Effector memory CD4-positive, alpha-beta T cell (primary cell): Measurements from ENCODE around the gene MED27.

Experiments
- DNase-seq, 3 donors: peaks; one replicate each; pipeline ENCODE4 v3.0.0-alpha.2; 2020
- H3K27ac ChIP-seq: 2 replicates; pipeline ENCODE4 v1.7.0; 2013; ENCODE audit warnings: mild to moderate bottlenecking, low read length, moderate library complexity; ENCODE audit not compliant: insufficient read depth, poor library complexity, severe bottlenecking
- H3K27me3 ChIP-seq: replicated peaks from 2 replicates; pipeline ENCODE4 v1.7.0; 2013; ENCODE audit warnings: mild to moderate bottlenecking, low read length; ENCODE audit not compliant: insufficient read depth, control insufficient read depth, poor library complexity, severe bottlenecking
- H3K36me3 ChIP-seq: 2 replicates; pipeline ENCODE4 v1.7.0; 2013; ENCODE audit warnings: mild to moderate bottlenecking, low read length, moderate library complexity; ENCODE audit not compliant: control insufficient read depth, insufficient read depth
- H3K4me1 ChIP-seq: 2 replicates; pipeline ENCODE4 v1.7.0; 2013; ENCODE audit warnings: low read length, mild to moderate bottlenecking; ENCODE audit not compliant: control insufficient read depth, insufficient read depth, poor library complexity, severe bottlenecking
- H3K4me3 ChIP-seq: 2 replicates; pipeline ENCODE4 v1.7.0; 2013; ENCODE audit warnings: low read length, low read depth, mild to moderate bottlenecking; ENCODE audit not compliant: insufficient read depth, poor library complexity, severe bottlenecking
- H3K9me3 ChIP-seq: 2 replicates; pipeline ENCODE4 v1.7.0; 2013; ENCODE audit warnings: mild to moderate bottlenecking, low read length, moderate library complexity; ENCODE audit not compliant: control insufficient read depth

MED27 gene

GRCh38 chr9:131812116-131812790 lies 267.4 kb downstream of the MED27 start:
- Histone ChIP-seq H3K4me3 (no peak overlapping the region), H3K36me3 (no peaks in the 10 kb centered on the region), H3K9me3 (no peaks in the 10 kb centered on the region), H3K27me3 (peaks cover 3% of the 10 kb centered on the region), H3K4me1 (no peaks in the 10 kb centered on the region), H3K27ac (no peak overlapping the region)
- DNase-seq, result no peak

DNA sequence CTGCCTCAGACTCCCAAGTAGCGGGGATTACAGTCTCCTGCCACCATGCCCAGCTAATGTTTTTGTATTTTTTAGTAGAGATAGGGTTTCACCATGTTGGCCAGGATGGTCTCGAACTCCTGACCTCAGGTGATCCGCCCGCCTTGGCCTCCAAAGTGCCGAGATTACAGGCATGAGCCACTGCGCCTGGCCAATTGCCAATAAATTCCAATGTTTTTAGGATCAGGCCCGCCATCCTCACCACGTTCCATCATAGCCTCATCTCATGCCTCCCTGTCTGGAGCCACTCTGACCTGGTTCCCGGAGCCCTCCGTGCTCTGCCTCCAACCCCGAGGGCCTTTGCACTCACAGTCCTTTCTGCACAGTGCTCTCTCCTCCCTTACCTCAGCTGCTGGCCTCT lies 268.3 kb downstream of the MED27 start:
- no peak overlapping the region for H3K27ac ChIP-seq
- no peak overlapping the region for H3K4me3 ChIP-seq
- H3K36me3 ChIP-seq, result no peaks in the 10 kb centered on the region
- peaks cover 3% of the 10 kb centered on the region for H3K27me3 ChIP-seq
- DNase-seq, result no peak
- H3K4me1 ChIP-seq, result no peaks in the 10 kb centered on the region
- no peaks in the 10 kb centered on the region for H3K9me3 ChIP-seq

DNA sequence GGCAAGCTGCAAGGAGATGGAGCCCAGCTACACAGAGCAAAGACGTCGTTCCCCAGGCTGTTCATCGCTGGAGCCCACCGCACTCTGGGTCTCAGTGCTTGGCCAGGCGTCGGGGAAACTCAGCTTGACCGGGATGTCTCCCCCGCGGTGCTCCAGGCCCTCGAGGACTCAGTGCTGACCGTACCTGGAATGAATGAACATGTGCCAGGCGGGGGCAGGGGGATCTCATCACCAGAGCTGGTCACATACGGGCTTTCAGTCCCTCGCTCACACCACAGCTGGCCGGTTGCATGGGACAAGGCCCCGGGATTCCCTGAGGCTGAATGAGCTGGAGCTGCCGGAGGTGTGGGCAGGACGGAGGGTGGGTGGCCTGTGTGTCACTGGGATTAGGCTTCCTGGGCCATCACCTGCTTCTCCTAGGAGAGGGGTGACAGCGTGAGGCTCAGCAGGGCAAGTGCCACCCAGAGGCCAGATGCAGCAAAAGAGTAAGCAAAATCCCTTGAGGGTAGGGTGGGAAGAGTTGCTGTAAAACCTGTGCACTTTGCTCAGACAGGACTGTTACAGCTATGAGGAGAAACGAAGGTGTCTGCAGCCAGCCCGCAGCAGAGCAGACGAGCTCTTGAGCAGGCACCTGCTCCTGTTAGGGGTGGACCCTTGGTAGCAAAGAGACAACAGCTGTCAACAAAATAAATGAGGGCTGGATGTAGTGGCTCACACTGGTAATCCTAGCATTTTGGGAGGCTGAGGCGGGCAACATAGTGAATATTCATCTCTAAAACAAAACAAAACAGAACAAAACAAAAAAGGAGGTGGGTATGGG lies 269.1 kb downstream of the MED27 start:
- no peak for DNase-seq
- Histone ChIP-seq H3K27ac (no peak overlapping the region), H3K27me3 (peaks cover 3% of the 10 kb centered on the region), H3K36me3 (no peaks in the 10 kb centered on the region), H3K4me1 (no peaks in the 10 kb centered on the region), H3K4me3 (no peak overlapping the region), H3K9me3 (no peaks in the 10 kb centered on the region)
